HCT116 (cell line): ENCODE data around the gene RNF10. TPM values are rescaled to one million over a fixed set of nuclear protein-coding genes. Genes with fewer than 3 reads are reported as not detected.

Source experiments
- ATAC-seq: fragments of 200-7000 bp; cut with Tn5 transposase; 2 replicates; pipeline ENCODE4 v1.9.1; 2020; ENCODE audit warnings: mild to moderate bottlenecking, moderate library complexity
- BruUV-seq: library from RNA; stranded (reverse); fragments of 400-500 nt; replicated peaks from 2 replicates; lab custom pipeline; 2021; lab: Mats Ljungman, UMichigan
- CTCF ChIA-PET: fragments of 300-600 bp; sonication (Branson Sonifier 250); formaldehyde crosslinking; loops from one replicate; lab custom pipeline; 2021; ENCODE audit warnings: antibody characterized with exemption; lab: Charles Lee
- POLR2A ChIA-PET: fragments of 300-600, 350-600 bp; sonication (Branson Sonifier 250); formaldehyde crosslinking; loops from one replicate; lab custom pipeline; 2021; ENCODE audit warnings: antibody characterized with exemption; lab: Charles Lee
- RAD21 ChIA-PET, 2 experiments: fragments of 300-600 bp; sonication (Branson Sonifier 250); formaldehyde crosslinking; loops; one replicate each; lab custom pipeline; 2023; ENCODE audit warnings: low total read pairs in 2 of 2; ENCODE audit not compliant: uncharacterized antibody in 2 of 2, unreplicated experiment in 2 of 2, low non-redundant PET in 1 of 2; lab: Charles Lee
- DNase-seq: peaks from one replicate; pipeline ENCODE4 v3.0.0-alpha.2; 2010; ENCODE audit warnings: low read depth, low spot score
- H2AFZ ChIP-seq: fragments of 200-600 bp; shearing (Covaris generic), sonication (generic); 2 replicates; pipeline ENCODE4 v1.6.1; 2017; ENCODE audit warnings: low read depth, mixed run types, mixed read lengths, antibody characterized with exemption, low read length; ENCODE audit not compliant: poor library complexity, severe bottlenecking
- H3K27ac ChIP-seq: 2 replicates; pipeline ENCODE4 v1.5.1; 2012; ENCODE audit warnings: low read depth, low read length
- H3K27me3 ChIP-seq: fragments of 200-600 bp; sonication (generic); 2 replicates; pipeline ENCODE4 v1.6.1; 2016; ENCODE audit warnings: mixed run types, low read length, mixed read lengths; ENCODE audit not compliant: insufficient read depth
- H3K36me3 ChIP-seq, 2 experiments: fragments of 200-500 bp in 1 of 2; fragments of 200-600 bp in 1 of 2; sonication (Bioruptor generic) in 1 of 2; sonication (generic) in 1 of 2; 2 replicates each; pipeline versions ENCODE4 v1.5.1 to v1.6.1; 2014 to 2016; ENCODE audit warnings: low read length in 2 of 2, inconsistent platforms in 1 of 2, mixed read lengths in 1 of 2, mixed run types in 1 of 2; ENCODE audit not compliant: insufficient read depth in 2 of 2, control insufficient read depth in 1 of 2
- H3K4me1 ChIP-seq, 2 experiments: fragments of 200-600 bp in 1 of 2; sonication (generic) in 1 of 2; 2 replicates each; pipeline versions ENCODE4 v1.5.1 to v1.6.1; 2012 to 2017; ENCODE audit warnings: low read length in 2 of 2, inconsistent platforms in 1 of 2, mild to moderate bottlenecking in 1 of 2, mixed read lengths in 1 of 2, mixed run types in 1 of 2, moderate library complexity in 1 of 2; ENCODE audit not compliant: insufficient read depth in 2 of 2, control insufficient read depth in 1 of 2
- H3K4me2 ChIP-seq: fragments of 200-600 bp; sonication (generic); 2 replicates; pipeline ENCODE4 v1.6.1; 2017; ENCODE audit warnings: mixed run types, low read length, mixed read lengths
- H3K4me3 ChIP-seq, 2 experiments: fragments of 200-600 bp in 1 of 2; sonication (generic) in 1 of 2; replicated peaks in 1 of 2; 2 replicates each; pipeline ENCODE4 v1.5.1; 2011 to 2016; ENCODE audit warnings: low read length in 2 of 2, control low read depth in 1 of 2, low read depth in 1 of 2, mild to moderate bottlenecking in 1 of 2, mixed read lengths in 1 of 2, mixed run types in 1 of 2
- H3K79me2 ChIP-seq: fragments of 200-600 bp; sonication (generic); 2 replicates; pipeline ENCODE4 v1.6.1; 2017; ENCODE audit warnings: mild to moderate bottlenecking, mixed run types, low read length, moderate library complexity, mixed read lengths; ENCODE audit not compliant: insufficient read depth
- H3K9ac ChIP-seq: fragments of 200-600 bp; sonication (generic); 2 replicates; pipeline ENCODE4 v1.6.1; 2016; ENCODE audit warnings: low read length, mixed read lengths
- H3K9me2 ChIP-seq: fragments of 200-600 bp; sonication (generic), shearing (Covaris generic); 2 replicates; pipeline ENCODE4 v1.6.1; 2017; ENCODE audit warnings: mixed run types, mild to moderate bottlenecking, moderate library complexity; ENCODE audit not compliant: insufficient read depth
- H3K9me3 ChIP-seq, 2 experiments: fragments of 200-500 bp in 1 of 2; fragments of 200-600 bp in 1 of 2; sonication (Bioruptor generic) in 1 of 2; sonication (generic) in 1 of 2; 2 replicates each; pipeline ENCODE4 v1.6.1; 2014 to 2017; ENCODE audit warnings: low read length in 2 of 2, mixed read lengths in 2 of 2, inconsistent platforms in 1 of 2, low read depth in 1 of 2, mild to moderate bottlenecking in 1 of 2, mixed run types in 1 of 2, moderate library complexity in 1 of 2; ENCODE audit not compliant: control insufficient read depth in 1 of 2, insufficient read depth in 1 of 2
- H4K20me1 ChIP-seq: fragments of 200-600 bp; sonication (generic), shearing (Covaris generic); 2 replicates; pipeline ENCODE4 v1.6.1; 2017; ENCODE audit warnings: mixed run types, mild to moderate bottlenecking, moderate library complexity; ENCODE audit not compliant: insufficient read depth
- CTCF ChIP-seq, 3 experiments: fragments of 200-600 bp in 1 of 3; sonication (generic) in 1 of 3; IDR thresholded peaks in 2 of 3; conservative IDR thresholded peaks in 1 of 3; 2 replicates each; pipeline ENCODE4 v1.5.1; 2012 to 2017; ENCODE audit warnings: low read depth in 2 of 3, low read length in 2 of 3, antibody characterized with exemption in 1 of 3, borderline replicate concordance in 1 of 3, control low read depth in 1 of 3, mild to moderate bottlenecking in 1 of 3, mixed read lengths in 1 of 3, mixed run types in 1 of 3, moderate library complexity in 1 of 3; ENCODE audit not compliant: insufficient read depth in 1 of 3
- EZH2 ChIP-seq: fragments of 200-600 bp; sonication (generic); IDR thresholded peaks from 2 replicates; pipeline ENCODE4 v1.6.1; 2017; ENCODE audit warnings: antibody characterized with exemption, mixed run types
- EZH2phosphoT487 ChIP-seq: fragments of 200-600 bp; IDR thresholded peaks from 2 replicates; pipeline ENCODE4 v1.6.1; 2018; ENCODE audit warnings: antibody characterized with exemption, borderline replicate concordance
- POLR2A ChIP-seq: IDR thresholded peaks from 2 replicates; pipeline ENCODE4 v1.7.0; 2011; ENCODE audit warnings: borderline replicate concordance; ENCODE audit not compliant: insufficient read depth, insufficient read length; ENCODE audit errors: extremely low read depth
- RAD21 ChIP-seq: IDR thresholded peaks from 2 replicates; pipeline ENCODE4 v1.6.1; 2012; ENCODE audit warnings: low read depth, mild to moderate bottlenecking
- SIN3A ChIP-seq: IDR thresholded peaks from 2 replicates; pipeline ENCODE4 v1.6.1; 2012; ENCODE audit warnings: low read depth
- SP1 ChIP-seq: IDR thresholded peaks from 2 replicates; pipeline ENCODE4 v1.6.1; 2012; ENCODE audit warnings: low read depth
- TCF7L2 ChIP-seq: IDR thresholded peaks from 2 replicates; pipeline ENCODE4 v1.7.0; 2011; ENCODE audit warnings: borderline replicate concordance, inconsistent platforms; ENCODE audit not compliant: insufficient read depth, insufficient read length; ENCODE audit errors: extremely low read depth
- YY1 ChIP-seq: IDR thresholded peaks from 2 replicates; pipeline ENCODE4 v1.6.1; 2011; ENCODE audit warnings: low read length, low read depth, moderate library complexity, mild to moderate bottlenecking; ENCODE audit not compliant: insufficient replicate concordance; ENCODE audit errors: extremely low read depth
- ZFX ChIP-seq: fragments of 450-650 bp; IDR thresholded peaks from 2 replicates; pipeline ENCODE4 v1.6.1; 2017
- intact Hi-C: fragments of 100-400 bp; cut with micrococcal nuclease; formaldehyde crosslinking; loops from 2 replicates; pipeline ENCODE4 v1.10.0; 2022
- total RNA-seq: library from RNA; stranded (reverse); gene quantifications from one replicate; pipeline ENCODE4 v1.2.1, GENCODE V29; 2021; ENCODE audit not compliant: unreplicated experiment
- TF ChIP-seq, protein P1 (sequence below): IDR thresholded peaks from 2 replicates; pipeline ENCODE4 v1.6.1; 2011; ENCODE audit warnings: mild to moderate bottlenecking, low read length, moderate library complexity; ENCODE audit not compliant: insufficient replicate concordance; ENCODE audit errors: extremely low read depth

RNF10 gene
- total RNA-seq, 1 experiment from 2014 or later: 141 TPM

- no peaks in the 10 kb centered on the region for H3K36me3 ChIP-seq
- ChIA-PET CTCF (interaction anchor here (0.9 kb wide), 1 partner anchor 60 kb away, joined by 3 read pairs; no protein-coding TSS in a partner anchor), RAD21 (no interaction called here), POLR2A (no interaction called here)
- H3K27me3 ChIP-seq: no peaks in the 10 kb centered on the region
- H3K4me1 ChIP-seq: peaks cover 7 to 21% of the 10 kb centered on the region in 2 experiments; a peak in 3 of 4 replicates
- no peak overlapping the region for H3K27ac ChIP-seq
- H4K20me1 ChIP-seq: no peaks in the 10 kb centered on the region
- H3K4me3 ChIP-seq: no peak overlapping the region
- no peaks in the 10 kb centered on the region for H3K9me3 ChIP-seq
- no peak for DNase-seq
- intact Hi-C loops: no loop called here
- H3K79me2 ChIP-seq: no peaks in the 10 kb centered on the region
- H3K9ac ChIP-seq: no peak overlapping the region
- H3K9me2 ChIP-seq: no peaks in the 10 kb centered on the region
- no peak for ATAC-seq
- TF ChIP-seq, protein P1, sequence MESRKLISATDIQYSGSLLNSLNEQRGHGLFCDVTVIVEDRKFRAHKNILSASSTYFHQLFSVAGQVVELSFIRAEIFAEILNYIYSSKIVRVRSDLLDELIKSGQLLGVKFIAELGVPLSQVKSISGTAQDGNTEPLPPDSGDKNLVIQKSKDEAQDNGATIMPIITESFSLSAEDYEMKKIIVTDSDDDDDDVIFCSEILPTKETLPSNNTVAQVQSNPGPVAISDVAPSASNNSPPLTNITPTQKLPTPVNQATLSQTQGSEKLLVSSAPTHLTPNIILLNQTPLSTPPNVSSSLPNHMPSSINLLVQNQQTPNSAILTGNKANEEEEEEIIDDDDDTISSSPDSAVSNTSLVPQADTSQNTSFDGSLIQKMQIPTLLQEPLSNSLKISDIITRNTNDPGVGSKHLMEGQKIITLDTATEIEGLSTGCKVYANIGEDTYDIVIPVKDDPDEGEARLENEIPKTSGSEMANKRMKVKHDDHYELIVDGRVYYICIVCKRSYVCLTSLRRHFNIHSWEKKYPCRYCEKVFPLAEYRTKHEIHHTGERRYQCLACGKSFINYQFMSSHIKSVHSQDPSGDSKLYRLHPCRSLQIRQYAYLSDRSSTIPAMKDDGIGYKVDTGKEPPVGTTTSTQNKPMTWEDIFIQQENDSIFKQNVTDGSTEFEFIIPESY: no peak
- TF ChIP-seq YY1 (no peak), RAD21 (no peak), SP1 (no peak), EZH2 (no peak), POLR2A (no peak), SIN3A (no peak), CTCF (IDR thresholded peaks at IDR 0.05 in 2 of 3, conservative IDR thresholded peaks at IDR 0.05 in 1 of 3; ENCODE audit: borderline replicate concordance in 1 of 3, insufficient read depth in 1 of 3, low read depth in 2 of 3, low read length in 2 of 3) (no peak), TCF7L2 (no peak), ZFX (no peak), EZH2phosphoT487 (no peak)
- no peak overlapping the region for H2AFZ ChIP-seq
- H3K4me2 ChIP-seq: no peak overlapping the region
- BruUV-seq: no TSS peak
Measured at GRCh38 chr12:120588948-120589930, 55.1 kb downstream of the RNF10 start.
